GM23338 (cell line): ENCODE measurements around the gene VPS72. TPM values are rescaled to one million over a fixed set of nuclear protein-coding genes. Genes with fewer than 3 reads are reported as not detected.

Source experiments
- ATAC-seq: fragments of 200-7000 bp; cut with Tn5 transposase; 3 replicates; pipeline ENCODE4 v1.9.1; 2020
- DNase-seq: peaks from one replicate; pipeline ENCODE4 v3.0.0-alpha.2; 2015; ENCODE audit warnings: low spot score
- H2AFZ ChIP-seq: fragments of 200-600 bp; sonication (generic); 2 replicates; pipeline ENCODE4 v1.8.0; 2016; ENCODE audit warnings: antibody characterized with exemption, mild to moderate bottlenecking, moderate library complexity
- H3F3A ChIP-seq: fragments of 200-600 bp; sonication (generic); replicated peaks from 2 replicates; pipeline ENCODE4 v1.8.0; 2017; ENCODE audit warnings: antibody characterized with exemption, mixed run types, low read depth
- H3K27ac ChIP-seq: fragments of 200-600 bp; sonication (generic); 2 replicates; pipeline ENCODE4 v1.6.1; 2016; ENCODE audit warnings: low read depth
- H3K27me3 ChIP-seq: fragments of 200-600 bp; sonication (generic); 2 replicates; pipeline ENCODE4 v1.8.0; 2016; ENCODE audit warnings: mild to moderate bottlenecking, mixed run types, moderate library complexity; ENCODE audit not compliant: insufficient read depth
- H3K36me3 ChIP-seq: fragments of 200-600 bp; sonication (generic); 2 replicates; pipeline ENCODE4 v1.8.0; 2016; ENCODE audit warnings: mild to moderate bottlenecking; ENCODE audit not compliant: insufficient read depth
- H3K4me1 ChIP-seq: fragments of 200-600 bp; sonication (generic); 2 replicates; pipeline ENCODE4 v1.8.0; 2016; ENCODE audit warnings: mild to moderate bottlenecking, moderate library complexity; ENCODE audit not compliant: insufficient read depth
- H3K4me2 ChIP-seq: fragments of 200-600 bp; sonication (generic); 2 replicates; pipeline ENCODE4 v1.7.1; 2017; ENCODE audit warnings: mixed run types
- H3K4me3 ChIP-seq: fragments of 200-600 bp; sonication (generic); 2 replicates; pipeline ENCODE4 v1.6.1; 2016; ENCODE audit warnings: mixed run types
- H3K79me2 ChIP-seq: fragments of 200-600 bp; sonication (generic); replicated peaks from 2 replicates; pipeline ENCODE4 v1.8.0; 2017; ENCODE audit warnings: mild to moderate bottlenecking; ENCODE audit not compliant: insufficient read depth
- H3K9me2 ChIP-seq: fragments of 200-600 bp; sonication (generic); 2 replicates; pipeline ENCODE4 v1.8.0; 2017; ENCODE audit not compliant: insufficient read depth
- H4K20me1 ChIP-seq: fragments of 200-600 bp; sonication (generic); replicated peaks from 2 replicates; pipeline ENCODE4 v1.8.0; 2017; ENCODE audit warnings: mild to moderate bottlenecking; ENCODE audit not compliant: insufficient read depth
- H3K27ac Mint-ChIP-seq: 2 replicates; pipeline ENCODE4 v1.8.0; 2020; ENCODE audit warnings: inconsistent platforms, mild to moderate bottlenecking, moderate library complexity, mixed read lengths
- H3K27me3 Mint-ChIP-seq: 3 replicates; pipeline ENCODE4 v1.8.0; 2022; ENCODE audit warnings: low read depth, mild to moderate bottlenecking, moderate library complexity, mixed read lengths, inconsistent platforms; ENCODE audit not compliant: insufficient read depth, poor library complexity
- H3K36me3 Mint-ChIP-seq: 3 replicates; pipeline ENCODE4 v1.8.0; 2021; ENCODE audit warnings: low read depth, mild to moderate bottlenecking, inconsistent platforms, moderate library complexity, mixed read lengths
- H3K4me1 Mint-ChIP-seq: 3 replicates; pipeline ENCODE4 v1.8.0; 2020; ENCODE audit warnings: mild to moderate bottlenecking, inconsistent platforms, mixed read lengths
- H3K4me3 Mint-ChIP-seq: 3 replicates; pipeline ENCODE4 v1.8.0; 2021; ENCODE audit warnings: moderate library complexity, mild to moderate bottlenecking, inconsistent platforms, mixed read lengths
- H3K9me3 Mint-ChIP-seq: 3 replicates; pipeline ENCODE4 v1.8.0; 2020; ENCODE audit warnings: moderate library complexity, mild to moderate bottlenecking, inconsistent platforms, mixed read lengths
- CTCF ChIP-seq, 2 experiments: fragments of 200-600 bp in 1 of 2; sonication (generic) in 1 of 2; conservative IDR thresholded peaks; 2 replicates each; pipeline versions ENCODE4 v1.5.1 to v1.6.1; 2016 to 2017; ENCODE audit warnings: antibody characterized with exemption in 2 of 2, low read depth in 2 of 2, mild to moderate bottlenecking in 2 of 2, moderate library complexity in 1 of 2
- ETS1 ChIP-seq: IDR thresholded peaks from 2 replicates; pipeline ENCODE4 v1.6.1; 2016; ENCODE audit warnings: antibody characterized with exemption
- EZH2 ChIP-seq: fragments of 200-600 bp; sonication (generic); IDR thresholded peaks from one replicate; pipeline ENCODE4 v1.8.0; 2017; ENCODE audit warnings: antibody characterized with exemption, mild to moderate bottlenecking, low read depth; ENCODE audit not compliant: unreplicated experiment
- EZH2phosphoT487 ChIP-seq: fragments of 200-600 bp; sonication (generic); IDR thresholded peaks from one replicate; pipeline ENCODE4 v1.8.1; 2018; ENCODE audit warnings: antibody characterized with exemption; ENCODE audit not compliant: unreplicated experiment
- JUNB ChIP-seq: IDR thresholded peaks from one replicate; pipeline ENCODE4 v1.6.1; 2016; ENCODE audit warnings: antibody characterized with exemption; ENCODE audit not compliant: unreplicated experiment
- NANOG ChIP-seq: IDR thresholded peaks from 2 replicates; pipeline ENCODE4 v1.6.1; 2016; ENCODE audit warnings: antibody characterized with exemption, borderline replicate concordance
- POLR2AphosphoS5 ChIP-seq: IDR thresholded peaks from 2 replicates; pipeline ENCODE4 v1.6.1; 2016; ENCODE audit warnings: antibody characterized with exemption, low read depth
- REST ChIP-seq: IDR thresholded peaks from one replicate; pipeline ENCODE4 v1.6.1; 2018; ENCODE audit warnings: antibody characterized with exemption; ENCODE audit not compliant: unreplicated experiment
- STAT1 ChIP-seq: IDR thresholded peaks from one replicate; pipeline ENCODE4 v1.6.1; 2016; ENCODE audit warnings: antibody characterized with exemption; ENCODE audit not compliant: unreplicated experiment
- ZNF331 ChIP-seq: fragments of 250-450 bp; sonication (Bioruptor Pico); IDR thresholded peaks from 2 replicates; pipeline ENCODE4 v1.5.0; 2020; ENCODE audit warnings: low read depth, mild to moderate bottlenecking, moderate library complexity
- ZNF462 ChIP-seq: fragments of 250-450 bp; sonication (Bioruptor Pico); IDR thresholded peaks from 2 replicates; pipeline ENCODE4 v1.5.0; 2020; ENCODE audit warnings: mild to moderate bottlenecking, moderate library complexity
- polyA plus RNA-seq: library from polyadenylated mRNA; unstranded; fragments of >200 nt; fragmentation: Nextera tagmentation; extraction: Ambion mirVana; gene quantifications from 2 replicates; pipeline ENCODE4 v1.2.1, GENCODE V29; 2016
- total RNA-seq: library from RNA; depleted of rRNA; stranded (reverse); fragments of >200 nt; shearing (Covaris generic); gene quantifications from 2 replicates; pipeline ENCODE4 v1.2.3, GENCODE V29; 2014

The VPS72 gene
- total and polyA plus RNA-seq, 2 experiments from 2014 or later, result 60.2 to 90.3 TPM

- TF ChIP-seq REST (no peak), CTCF (conservative IDR thresholded peaks at IDR 0.05; ENCODE audit: low read depth in 2 of 2) (no peak), NANOG (no peak), POLR2AphosphoS5 (no peak), STAT1 (no peak), ETS1 (no peak), EZH2phosphoT487 (no peak), JUNB (no peak)
These were observed 55.0 kb downstream of the VPS72 start (continued) for GRCh38 chr1:151134991-151135390.

GRCh38 chr1:151134396-151134795 lies 55.6 kb downstream of the VPS72 start:
- no peak overlapping the region for H2AFZ ChIP-seq
- Mint-ChIP-seq H3K4me1 (peaks cover 11% of the 10 kb centered on the region), H3K9me3 (no peaks in the 10 kb centered on the region), H3K36me3 (peaks cover 34% of the 10 kb centered on the region), H3K27ac (no peak overlapping the region), H3K27me3 (peaks cover 42% of the 10 kb centered on the region), H3K4me3 (peak overlapping the region; percentile 23; the same call in 1 of the 3 replicates)
- H3K27me3 ChIP-seq, result peaks cover 38% of the 10 kb centered on the region
- ATAC-seq (no peak), DNase-seq (no peak)
- H3K79me2 ChIP-seq, result no peaks in the 10 kb centered on the region
- H4K20me1 ChIP-seq, result no peaks in the 10 kb centered on the region; the same call in 1 of the 2 replicates
- H3K4me2 ChIP-seq, result no peak overlapping the region
- peaks cover 4% of the 10 kb centered on the region; the same call in 1 of the 2 replicates for H3F3A ChIP-seq
- H3K36me3 ChIP-seq, result no peaks in the 10 kb centered on the region
- H3K4me3 ChIP-seq, result no peak overlapping the region
- H3K4me1 ChIP-seq, result peaks cover 15% of the 10 kb centered on the region; the same call in 1 of the 2 replicates
- no peak overlapping the region for H3K27ac ChIP-seq
- H3K9me2 ChIP-seq, result no peaks in the 10 kb centered on the region
- TF ChIP-seq ZNF331 (CRISPR knock-in tag) (no peak), ZNF462 (CRISPR knock-in tag) (no peak), STAT1 (no peak), POLR2AphosphoS5 (no peak), NANOG (no peak), EZH2 (no peak)
